Activated CD4-positive, alpha-beta T cell treated with anti-CD3 and anti-CD28 coated beads, Interleukin-2, amount 50 U/mL, for 4 hours (primary cell): ENCODE results near the gene DGKB.

Experiments
- DNase-seq, 2 experiments: peaks; one replicate each; pipeline ENCODE4 v3.0.0-alpha.2; 2020

Gene DGKB

DNA sequence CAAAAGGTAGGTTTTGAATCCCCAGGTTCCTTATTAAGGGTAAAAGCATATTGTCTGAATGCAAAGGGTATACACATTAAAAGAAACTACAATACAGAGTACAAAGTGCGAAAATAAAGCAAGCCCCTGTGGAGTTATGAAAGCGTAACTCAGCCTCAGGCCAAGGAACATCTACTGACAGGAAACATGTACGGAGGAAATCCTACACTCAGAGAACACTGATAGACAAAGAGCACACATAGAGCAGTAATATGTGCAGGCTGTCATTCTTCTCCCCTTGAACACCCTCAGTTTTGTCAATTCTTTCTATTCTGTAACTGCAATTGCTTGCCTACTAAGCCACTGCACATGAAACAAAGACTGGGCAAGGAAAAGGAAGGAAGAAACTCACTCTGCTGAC lies 150.2 kb downstream of the DGKB start:
- DNase-seq, result no peak

DNA sequence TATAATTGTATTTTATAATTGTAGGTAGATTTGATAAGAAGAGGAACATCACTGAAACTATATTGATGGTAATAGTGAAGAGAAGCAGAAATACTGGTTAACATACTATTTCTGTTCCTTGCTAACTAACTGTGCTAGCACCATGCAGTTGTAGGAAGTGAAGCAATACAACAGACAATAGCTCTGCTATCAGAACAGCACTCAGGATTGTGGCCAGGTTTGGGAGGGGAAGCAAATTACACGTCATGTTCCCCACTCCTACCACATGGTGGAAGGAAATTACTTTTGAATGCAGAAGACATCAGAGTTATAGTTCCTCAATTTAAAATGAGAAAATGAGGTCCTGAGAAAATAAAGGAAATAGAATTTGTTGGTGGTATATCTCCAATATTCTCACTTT lies 151.1 kb downstream of the DGKB start:
- DNase-seq, result no peak

DNA sequence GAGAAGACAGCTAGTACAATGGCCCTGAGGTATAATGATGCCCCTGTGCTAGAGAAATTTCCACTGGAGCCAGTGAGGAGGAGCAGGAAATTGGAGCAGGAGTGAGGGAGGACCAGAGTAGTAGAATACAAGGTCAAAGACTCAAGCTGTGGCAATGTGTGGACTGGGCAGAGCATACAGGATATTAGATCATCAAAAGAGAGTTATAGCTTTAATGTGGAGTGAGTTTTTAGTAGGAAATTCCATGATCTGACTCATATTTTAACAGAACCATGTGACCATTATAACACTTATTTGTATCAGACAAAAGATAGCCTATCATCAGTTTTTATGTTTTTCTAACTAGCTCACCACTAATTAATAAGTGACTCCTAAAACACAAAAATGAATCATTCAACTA lies 154.1 kb downstream of the DGKB start:
- DNase-seq, result no peak

DNA sequence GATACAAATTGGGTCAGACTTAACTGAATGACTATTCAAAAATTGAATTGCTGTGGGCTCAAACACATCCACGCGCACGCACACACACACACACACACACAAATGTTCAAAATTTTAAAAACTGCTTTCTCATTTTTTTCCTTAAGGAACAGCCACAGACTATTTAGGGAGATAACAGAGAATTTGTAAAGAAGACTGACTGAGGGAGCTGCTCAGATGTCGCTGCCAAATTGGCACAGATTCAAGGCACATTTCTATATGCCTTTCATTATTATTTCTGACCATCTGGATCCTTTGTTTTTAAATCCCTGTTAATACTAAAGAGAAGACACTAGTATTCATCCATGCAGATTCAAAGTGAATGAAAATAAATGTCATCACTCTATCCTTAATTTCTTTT lies 154.8 kb downstream of the DGKB start:
- no peak for DNase-seq

DNA sequence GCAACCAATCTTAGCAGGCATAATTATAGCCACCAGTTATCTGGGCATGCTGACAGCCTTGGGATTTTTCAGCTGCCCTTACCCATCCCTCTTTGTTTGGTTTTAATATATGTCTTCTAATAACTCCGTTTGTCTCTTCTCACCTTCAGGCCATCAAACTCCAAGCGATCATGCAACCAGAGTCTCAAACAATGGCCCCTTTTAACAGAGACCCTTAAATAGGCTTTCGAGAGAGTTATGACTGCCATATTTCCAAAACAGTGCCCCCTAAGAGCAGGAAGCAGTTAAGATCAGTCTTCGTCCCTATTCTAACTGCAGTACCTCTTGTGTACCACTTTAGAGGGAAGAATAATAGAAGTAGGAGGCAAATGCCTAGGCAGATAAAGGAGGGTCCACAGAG lies 157.5 kb downstream of the DGKB start:
- no peak for DNase-seq

DNA sequence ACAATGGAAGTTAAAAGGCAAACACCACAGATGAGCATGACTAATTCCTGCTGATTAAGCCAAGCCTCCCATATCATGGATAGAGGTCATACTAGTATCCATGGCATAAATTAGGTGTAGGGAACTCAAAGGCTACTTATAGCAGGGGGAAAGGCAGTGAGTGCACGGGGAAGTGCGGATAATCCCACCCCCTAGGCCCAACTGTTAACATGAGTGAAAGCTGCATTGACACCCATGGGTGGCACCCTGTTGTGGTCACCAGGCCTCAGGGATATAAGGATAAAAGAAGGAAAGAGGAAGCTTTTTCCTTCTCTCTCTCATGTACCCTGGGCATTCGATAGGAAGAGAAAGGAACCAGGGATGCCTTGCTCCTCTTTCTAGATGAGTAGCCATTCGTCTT lies 161.9 kb downstream of the DGKB start:
- DNase-seq, result no peak

DNA sequence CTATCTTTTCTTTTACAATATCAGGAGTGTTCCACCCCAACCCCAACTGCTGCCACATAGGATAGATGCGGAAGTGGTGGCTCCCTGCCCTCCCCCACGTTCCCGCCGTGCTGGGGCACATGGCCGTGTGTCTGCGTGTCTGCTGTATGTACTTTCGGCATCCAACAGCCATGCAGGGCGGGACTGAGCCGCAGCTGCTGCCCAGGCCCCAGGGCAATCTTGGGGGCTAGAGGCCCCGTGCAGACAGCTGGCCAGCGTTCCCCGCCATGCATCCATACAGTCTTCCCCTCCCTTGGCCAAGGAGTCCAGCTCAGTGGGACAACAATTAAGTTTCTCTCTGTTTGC lies 162.7 kb downstream of the DGKB start:
- no peak for DNase-seq

DNA sequence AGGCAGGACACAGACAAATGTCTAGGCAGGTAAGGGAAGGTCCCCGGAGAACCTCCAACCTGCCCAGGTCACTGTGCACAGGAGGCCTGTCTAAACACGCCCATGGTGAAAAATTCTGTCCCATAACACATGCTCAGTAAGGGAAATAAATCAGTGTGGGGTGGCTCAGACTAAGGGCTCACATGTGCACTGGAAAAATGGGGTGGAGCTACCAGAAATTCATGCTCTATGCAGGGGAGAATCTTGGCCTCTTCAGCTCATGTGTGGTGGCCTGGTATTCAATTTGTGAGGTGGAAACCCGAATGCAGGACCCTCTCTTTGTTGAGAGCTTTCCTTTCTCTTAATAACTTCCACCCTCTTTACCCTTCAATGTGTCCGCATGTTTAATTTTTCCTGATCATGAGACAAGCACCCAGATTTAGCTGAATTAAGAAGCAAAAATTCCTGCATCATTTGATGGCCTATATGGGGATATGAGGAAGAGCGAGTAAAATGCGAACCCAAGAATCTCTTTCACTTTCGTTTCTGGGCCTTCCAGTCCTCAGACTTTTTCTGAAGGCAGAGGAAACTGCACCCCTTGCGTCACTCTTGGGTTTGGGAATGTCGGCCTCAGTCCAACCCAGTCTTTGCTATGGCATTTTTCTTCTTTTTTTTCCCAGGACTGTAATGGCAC lies 163.2 kb downstream of the DGKB start:
- no peak for DNase-seq

DNA sequence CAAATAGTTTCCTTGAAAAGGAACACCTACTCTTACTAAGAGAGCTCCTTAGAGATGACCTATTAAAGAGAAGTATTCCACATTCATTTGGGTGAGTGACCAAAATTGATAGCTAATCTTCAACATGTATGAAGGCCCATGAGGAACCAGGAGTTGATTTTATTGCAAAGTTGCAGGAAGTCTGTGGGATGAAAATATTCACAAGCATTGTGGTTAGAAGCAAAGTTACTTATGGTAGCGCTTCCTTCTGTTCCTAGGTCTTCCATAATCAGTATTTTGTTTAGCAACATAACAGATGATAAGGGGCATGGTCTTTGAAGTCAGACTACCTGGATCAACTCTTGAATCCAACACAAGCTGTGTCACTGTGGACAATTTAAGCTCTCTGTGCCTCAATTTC lies 164.5 kb downstream of the DGKB start:
- no peak for DNase-seq

DNA sequence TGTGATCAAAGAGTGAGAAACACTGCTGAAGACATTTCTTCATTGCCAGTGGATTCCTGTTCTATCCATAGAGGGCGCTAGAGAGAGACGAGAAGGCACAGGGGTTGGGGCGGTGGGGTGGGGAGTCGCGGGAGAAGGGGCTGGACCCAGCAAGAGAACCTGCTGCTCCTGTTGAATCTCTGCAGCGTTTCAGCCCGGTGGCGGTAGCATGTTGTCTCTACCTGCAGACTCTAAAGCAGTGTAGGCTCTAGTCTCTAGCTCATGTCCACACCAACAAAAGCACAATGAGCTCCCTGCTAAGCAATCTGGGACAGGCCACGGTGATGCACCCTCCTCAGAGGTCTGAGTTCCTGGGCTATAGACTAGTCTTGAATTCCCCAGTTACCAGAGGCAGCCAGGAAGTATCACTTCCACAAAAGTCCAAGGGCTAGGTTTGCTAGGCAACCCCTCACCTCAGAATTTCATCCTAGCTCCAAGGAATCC lies 167.7 kb downstream of the DGKB start:
- DNase-seq, result no peak

DNA sequence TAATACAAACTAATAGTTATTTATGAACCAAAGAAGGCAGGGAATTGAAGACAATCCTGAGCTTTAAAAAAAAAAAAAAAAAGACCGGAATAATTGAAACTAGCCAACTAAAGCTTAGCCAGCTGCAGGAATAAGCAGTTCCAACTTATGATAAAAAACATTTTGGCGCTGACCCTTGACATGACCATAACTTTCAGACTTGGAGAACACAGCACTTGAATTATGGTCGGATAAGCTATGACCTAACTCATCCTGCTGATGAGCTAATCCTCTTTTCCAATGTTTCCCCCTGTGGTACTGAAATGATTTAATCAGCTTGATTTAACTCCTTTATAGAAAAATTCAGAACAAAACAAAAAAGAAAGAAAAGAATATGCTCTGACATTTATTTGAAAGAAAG lies 181.8 kb downstream of the DGKB start:
- no peak for DNase-seq

DNA sequence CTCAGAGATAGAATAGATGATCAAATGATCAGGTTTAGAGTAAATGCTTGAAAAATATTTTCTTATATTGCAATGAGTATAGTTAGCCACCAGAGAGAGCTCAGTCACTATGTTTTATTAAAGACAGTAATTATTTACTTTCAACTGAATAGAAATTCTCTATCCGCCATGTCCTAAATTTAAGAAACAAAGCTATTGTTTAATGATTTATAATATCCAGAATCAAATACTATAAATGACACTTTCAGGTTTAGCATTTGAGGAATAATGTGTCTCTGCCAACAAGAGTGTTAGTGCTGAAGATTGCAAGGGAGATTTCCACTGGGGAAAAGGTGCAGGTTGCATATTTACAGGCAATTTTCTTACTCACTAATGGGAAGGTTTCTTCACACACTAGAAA lies 184.7 kb downstream of the DGKB start:
- no peak for DNase-seq

DNA sequence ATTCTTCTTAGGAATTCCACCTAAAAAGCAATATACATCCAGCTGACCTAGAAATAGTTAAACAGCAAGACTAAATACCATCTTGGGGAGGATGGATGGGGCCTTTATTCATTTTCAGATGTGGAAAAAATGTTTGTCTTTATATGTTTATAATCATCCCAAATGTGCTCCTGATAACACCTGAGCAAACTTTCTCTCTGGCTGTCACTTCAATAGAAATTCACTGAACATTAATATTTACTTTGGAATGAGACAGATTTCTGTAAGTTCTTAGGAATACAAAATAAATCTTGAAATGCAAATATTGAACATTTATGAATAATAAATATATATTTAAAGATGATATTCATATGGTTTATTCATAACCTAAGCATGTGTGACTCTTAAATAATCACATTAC lies 185.4 kb downstream of the DGKB start:
- DNase-seq, result no peak

DNA sequence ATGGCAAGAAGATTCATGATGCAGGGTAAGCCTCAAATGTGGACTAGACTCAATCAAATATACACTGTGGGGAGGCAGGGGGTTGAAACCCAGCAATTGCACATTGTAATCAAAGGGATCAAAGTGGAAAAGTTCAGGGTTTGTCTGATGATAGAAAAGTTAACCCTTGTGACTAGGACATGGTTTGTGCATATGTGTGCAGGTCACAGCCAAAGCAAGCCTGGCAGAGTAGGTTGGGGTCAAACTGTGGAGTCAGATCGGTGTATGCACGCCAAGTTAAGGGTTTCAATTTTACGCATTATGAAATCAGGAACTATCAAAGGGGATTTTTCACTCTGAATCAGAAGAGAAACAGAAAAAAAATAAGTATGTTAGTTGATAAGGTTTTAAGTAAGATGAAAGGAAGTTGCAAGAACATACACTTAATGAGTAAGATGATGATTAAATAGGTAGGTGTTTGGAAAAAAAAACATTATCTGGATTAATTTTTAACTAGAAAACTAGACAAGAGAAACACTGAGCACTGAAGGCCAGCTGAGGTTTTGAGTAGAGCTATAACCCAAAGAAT lies 188.3 kb downstream of the DGKB start:
- no peak for DNase-seq

DNA sequence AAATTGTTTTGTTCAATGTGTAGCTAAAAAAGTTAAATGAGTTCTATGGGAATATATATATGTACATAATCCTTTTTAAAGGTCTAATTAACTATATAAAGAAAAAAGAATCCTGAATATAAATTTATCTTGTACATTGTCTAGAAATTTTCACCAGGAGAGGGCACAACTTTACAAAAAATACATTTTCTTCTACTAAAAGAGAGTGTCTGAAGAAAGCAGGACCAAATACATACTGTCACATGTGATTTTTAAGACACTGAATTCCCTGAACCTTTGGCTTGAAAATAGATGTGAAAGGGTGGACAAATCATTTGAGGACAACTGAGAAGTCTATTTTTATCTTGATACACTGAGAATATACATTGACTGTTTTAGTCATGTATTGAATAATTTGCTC lies 204.3 kb downstream of the DGKB start:
- DNase-seq, result no peak

DNA sequence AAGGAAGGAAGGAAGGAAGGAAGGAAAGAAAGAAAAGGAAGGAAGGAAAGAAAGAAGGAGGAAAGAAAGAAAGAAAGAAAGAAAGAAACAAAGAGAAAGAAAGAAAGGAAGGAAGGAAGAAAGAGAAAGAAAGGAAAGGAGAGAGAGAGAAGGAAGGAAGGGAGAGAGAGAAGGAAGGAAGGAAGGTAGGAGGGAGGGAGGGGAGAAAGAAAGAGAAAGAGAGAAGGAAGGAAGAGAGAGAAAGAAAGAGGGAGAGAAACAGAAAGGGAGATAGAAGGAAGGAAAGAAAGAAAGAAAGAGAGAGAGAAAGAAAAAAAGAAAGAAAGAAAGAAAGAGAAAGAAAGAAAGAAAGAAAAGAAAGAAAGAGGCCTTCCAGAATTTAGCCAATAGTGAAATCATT lies 204.9 kb downstream of the DGKB start:
- DNase-seq, result no peak

DNA sequence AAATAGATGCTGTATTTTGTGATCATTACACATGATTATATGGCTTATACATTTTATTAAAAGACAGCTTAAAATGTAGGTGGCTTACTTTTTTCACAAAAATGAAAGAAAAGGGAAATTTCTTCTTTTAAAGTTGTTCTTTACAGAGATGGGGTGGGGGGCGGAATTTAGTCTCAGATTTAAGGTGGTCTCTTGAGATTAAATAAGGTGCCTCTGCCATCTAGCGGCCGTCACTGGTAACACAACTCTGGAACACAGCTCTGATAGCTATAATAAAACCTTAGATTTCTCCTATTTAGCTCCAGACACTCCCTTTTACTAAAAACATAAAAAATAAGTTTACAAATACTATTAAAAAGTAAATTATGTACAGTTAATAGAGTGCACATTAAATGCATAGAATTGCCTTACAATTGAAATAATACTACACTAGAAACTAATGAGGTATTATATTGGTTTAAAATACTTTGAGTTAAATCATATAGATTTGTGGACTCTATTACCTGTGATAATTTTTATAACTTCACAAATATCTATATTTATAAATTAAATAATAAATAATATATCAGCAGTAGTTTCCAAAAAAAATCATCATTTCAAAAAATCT lies 210.9 kb downstream of the DGKB start:
- DNase-seq, result peak; percentile 26 to 41

DNA sequence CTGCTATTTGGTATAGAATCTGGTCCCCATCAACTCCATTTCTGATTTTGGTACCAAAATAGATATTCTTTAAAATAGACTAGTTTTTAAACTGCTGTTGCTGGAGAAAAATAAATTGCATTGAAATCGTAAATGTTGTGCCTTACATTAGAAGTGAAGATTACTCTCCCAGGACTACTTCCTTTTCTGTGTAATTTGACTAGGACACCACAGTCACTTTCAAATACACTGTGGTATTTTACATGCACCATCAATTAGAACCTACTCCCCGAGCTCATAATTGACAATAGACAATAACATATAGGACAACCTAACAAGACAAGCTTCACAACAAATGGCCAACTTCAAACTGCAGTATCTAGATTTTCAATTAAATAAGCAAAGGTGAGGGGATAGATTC lies 211.5 kb downstream of the DGKB start:
- DNase-seq, result no peak

DNA sequence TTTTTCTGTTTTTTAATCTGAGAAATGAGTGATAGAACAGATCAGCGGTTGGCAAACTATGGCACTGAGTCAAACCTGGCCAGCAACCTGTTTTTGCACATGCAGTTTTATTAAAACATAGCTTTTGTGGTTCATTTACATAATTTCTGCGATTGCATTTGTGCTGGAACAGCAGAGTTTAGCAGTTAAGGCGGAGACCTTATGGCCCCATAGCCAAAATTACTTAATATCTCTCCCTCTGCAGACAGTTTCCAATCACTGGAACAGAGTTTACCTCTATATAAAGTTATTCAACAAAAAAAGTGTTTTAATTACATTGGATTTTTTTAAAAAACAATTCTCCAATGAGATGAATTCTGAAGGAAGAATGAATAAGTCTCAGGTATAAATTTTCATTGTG lies 212.1 kb downstream of the DGKB start:
- DNase-seq, result no peak

DNA sequence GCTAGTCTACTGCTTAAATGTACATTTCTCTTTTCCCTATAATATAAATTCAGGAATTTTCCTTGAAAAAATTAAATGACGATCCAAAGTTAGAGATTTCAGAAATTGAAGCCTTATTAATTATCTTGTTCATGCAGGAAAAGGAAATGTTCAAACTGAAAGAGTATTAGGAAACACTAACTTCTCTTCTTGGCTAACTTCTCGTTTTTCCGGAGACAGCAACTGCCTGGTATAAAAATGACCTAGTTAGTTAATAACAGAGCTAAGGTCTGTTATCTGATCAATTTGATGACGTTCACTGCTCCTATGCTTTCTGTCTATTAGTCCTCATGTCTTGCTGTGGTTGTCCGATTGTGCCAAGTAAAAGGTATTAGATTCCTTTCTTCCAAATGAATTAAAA lies 212.5 kb downstream of the DGKB start:
- no peak for DNase-seq

DNA sequence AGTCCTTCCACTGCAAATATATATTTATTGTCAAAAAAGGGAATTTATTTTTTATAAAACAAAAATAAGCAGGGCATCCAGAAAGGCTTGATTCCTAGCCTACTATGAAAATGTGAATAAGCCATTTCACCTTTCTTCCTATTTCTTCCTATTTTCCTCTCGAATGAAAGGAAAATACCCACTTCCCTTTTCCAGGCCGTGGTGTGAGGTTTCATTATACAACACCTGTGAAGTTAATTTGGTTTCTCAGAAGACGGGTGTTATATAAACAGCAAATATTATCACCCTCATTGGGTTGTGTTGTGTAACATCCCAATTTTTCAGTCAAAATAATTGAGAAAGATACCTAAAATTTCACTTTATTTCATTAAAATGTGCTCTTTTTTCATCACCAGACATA lies 214.3 kb downstream of the DGKB start:
- DNase-seq, result no peak

DNA sequence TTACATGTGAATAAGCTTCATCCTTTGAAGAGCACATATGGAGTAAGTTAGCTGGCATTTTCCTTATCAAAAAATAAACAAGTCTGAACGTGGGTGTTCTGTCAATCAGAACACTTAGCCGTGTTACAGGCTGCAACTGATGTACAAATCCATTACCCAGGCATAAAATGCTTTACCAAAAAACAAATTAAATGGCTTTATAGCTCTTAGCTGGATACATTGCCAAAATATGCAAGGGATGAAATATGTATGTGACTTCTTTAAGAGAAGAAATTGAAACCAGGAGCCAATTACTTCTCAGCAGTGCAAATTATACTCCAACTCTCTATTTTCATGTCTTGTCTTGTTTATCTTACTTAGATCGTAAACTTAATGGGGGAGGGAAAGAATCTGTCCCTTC lies 214.8 kb downstream of the DGKB start:
- no peak for DNase-seq

DNA sequence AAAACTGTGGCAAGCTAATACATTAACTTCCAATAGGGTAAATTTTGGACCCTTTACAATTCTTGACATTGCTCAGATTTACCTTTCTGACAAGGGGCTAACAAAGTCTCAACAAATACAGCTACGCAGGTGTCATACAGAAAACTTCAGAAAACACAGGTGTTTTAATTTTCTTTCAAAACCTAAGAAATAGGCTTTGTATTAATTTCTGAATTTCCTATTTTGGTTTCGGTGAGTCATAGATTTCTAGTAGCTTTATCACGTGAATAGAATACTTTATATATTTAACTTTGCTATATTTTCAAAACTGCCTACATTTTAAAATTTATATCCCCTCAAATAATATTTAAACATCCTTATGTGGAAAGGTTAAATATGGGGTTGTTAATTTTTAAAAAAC lies 215.3 kb downstream of the DGKB start:
- no peak for DNase-seq

DNA sequence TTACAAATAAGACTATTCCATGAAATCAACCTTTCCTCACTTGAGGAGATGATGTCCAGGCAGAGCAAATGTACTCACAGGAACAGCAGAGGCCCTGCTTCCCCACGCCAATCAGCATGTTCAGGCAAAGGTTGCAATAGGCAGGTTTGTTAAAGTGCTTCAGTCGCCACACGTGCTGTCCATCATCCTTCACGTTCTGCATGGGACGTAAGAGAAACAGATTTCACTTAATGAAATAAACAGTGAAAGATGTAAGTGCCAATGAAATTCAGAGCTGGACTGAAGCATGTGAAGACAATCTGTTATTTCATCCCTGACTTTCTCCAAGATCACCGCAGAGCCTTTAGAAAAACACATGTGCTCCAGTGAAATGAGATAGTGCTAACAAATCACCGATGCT lies 217.4 kb downstream of the DGKB start:
- DNase-seq, result no peak

DNA sequence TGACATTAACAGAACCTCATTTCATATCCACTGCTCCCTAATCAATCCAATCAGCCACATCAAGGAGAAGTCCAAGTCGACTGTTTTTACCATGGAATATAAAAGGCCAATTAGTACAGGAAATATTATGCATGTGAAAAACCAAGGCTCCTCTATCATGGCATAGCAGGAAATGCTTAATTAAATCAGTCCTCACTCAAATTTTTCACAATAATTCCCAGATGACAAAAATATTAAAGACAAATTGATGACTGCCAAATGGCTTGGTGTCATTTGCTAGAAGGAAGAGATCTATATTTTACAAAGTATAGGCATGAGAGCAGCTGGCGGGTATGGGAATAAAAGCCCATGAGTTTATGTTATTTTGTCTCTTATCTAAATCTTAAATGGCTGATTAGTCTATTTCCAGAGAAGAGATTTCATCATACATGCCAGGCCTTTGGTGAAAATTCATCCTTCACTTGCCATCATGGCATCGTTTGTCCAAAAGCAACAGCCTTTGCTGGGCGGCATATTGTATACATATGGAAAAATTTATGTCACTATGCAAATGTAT lies 219.6 kb downstream of the DGKB start:
- no peak for DNase-seq
